Keratinocyte (primary cell): Measurements from ENCODE around the gene SLC25A47.

Experiments used
- CTCF ChIP-seq, 3 experiments: IDR thresholded peaks in 1 of 3; conservative IDR thresholded peaks in 1 of 3; optimal IDR thresholded peaks in 1 of 3; 2 replicates in 2 of 3; 3 replicates in 1 of 3; pipeline versions ENCODE3 to v1.5.1; 2011; ENCODE audit warnings: low read length in 3 of 3, mild to moderate bottlenecking in 3 of 3, moderate library complexity in 2 of 3, control low read depth in 1 of 3, inconsistent platforms in 1 of 3; ENCODE audit not compliant: insufficient read depth in 2 of 3; ENCODE audit errors: extremely low read depth in 1 of 3
- EZH2 ChIP-seq: IDR thresholded peaks from one replicate; pipeline ENCODE4 v1.6.1; 2012; ENCODE audit warnings: inconsistent platforms, mild to moderate bottlenecking, low read length, moderate library complexity

- TF ChIP-seq CTCF (optimal IDR thresholded peaks at IDR 0.05 in 1 of 3, IDR thresholded peaks at IDR 0.05 in 1 of 3, conservative IDR thresholded peaks at IDR 0.05 in 1 of 3; ENCODE audit: extremely low read depth in 1 of 3, insufficient read depth in 2 of 3, low read length in 3 of 3) (no peak), EZH2 (no peak)
These were observed 16.8 kb downstream of the SLC25A47 start for GRCh38 chr14:100339766-100340422.
